SK-N-DZ (cell line): Measurements from ENCODE around the gene PROM1.

ENCODE experiments used
- DNase-seq: peaks from one replicate; pipeline ENCODE4 v3.0.0-alpha.2; 2015; ENCODE audit warnings: low spot score

Gene PROM1

DNA sequence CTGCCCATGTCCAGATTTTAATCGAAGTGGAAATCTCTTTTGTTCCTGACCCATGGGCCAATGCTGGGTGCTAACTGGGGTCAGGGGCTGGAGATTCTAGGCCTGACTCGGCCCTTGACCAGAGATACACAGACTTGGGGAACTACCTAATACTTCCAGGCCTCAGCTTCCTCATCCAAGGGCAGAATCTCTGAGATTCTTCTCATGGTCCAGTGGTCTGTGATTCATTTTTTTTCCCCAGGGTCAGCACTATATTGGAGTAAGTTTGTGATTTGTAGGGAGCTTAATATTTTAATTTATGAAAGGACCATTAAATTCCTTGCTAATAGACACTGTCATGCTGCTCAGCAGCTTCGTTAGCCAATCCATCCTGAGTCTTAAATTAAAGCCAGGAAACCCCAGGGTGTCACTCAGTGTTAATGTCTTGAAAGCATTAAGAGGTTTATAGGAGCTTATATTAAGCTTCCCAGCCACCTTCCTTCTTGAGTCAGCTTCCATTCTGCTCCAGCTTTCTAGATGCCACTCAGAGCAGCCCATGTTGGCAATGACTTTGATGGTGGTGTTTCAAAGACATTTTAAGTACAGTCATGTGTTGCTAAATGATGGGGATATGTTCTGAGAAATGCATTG is 27.0 kb upstream of the PROM1 start:
- DNase-seq = no peak

DNA sequence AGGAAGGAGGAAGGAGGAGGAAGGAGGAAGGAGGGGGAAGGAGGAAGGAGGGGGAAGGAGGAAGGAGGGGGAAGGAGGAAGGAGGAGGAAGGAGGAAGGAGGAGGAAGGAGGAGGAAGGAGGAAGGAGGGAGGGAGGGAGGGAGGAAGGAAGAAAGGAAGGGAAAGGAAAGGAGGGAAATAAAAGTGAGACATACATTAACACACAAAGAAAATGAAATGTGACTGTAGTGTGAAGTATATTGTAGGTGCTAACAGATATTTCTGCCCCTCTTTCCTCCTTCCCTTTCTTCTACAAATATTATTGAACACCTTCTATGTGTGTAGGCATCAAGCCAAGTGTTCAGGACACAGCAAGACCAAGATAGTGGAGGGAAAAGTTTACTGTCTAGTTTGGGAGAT is 26.4 kb upstream of the PROM1 start:
- DNase-seq = no peak

DNA sequence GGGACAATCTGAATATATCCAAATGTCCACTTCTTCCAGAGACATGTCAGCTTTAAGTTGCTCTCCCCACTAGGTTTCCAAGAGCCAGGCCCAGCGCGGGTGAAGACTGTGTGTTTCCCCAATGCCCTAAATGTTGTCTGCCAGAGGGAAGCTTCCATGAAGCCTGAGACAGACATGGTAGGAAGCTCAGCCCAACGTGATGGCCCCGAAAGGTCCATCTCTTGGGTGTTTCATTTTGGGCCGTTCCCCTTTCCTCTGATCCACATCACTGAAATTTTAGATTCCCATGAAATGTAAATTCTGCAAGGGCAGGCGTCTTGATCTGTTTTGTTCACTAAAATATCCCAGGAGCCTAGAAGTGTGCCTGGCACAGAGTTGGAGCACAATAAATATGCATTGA is 25.4 kb upstream of the PROM1 start:
- no peak for DNase-seq

DNA sequence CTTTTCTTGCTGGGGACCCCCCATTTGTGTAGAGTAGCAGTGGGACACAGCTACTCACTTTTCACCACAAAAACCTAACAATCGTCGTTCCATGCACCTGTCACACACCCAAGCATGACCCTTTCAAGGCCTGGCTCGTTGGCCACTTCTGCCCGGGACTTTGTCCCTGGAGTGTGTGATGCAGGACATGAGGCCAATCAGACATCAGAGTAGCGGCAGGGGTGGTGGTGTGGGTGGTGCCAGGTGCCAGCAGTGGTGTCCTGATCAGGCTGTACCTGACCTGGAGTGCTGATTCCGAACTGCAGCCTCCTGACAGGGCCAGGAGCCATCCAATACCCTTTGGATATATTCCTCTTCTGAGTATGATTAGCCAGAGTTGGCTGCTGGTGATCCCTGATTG is 23.1 kb upstream of the PROM1 start:
- no peak for DNase-seq

DNA sequence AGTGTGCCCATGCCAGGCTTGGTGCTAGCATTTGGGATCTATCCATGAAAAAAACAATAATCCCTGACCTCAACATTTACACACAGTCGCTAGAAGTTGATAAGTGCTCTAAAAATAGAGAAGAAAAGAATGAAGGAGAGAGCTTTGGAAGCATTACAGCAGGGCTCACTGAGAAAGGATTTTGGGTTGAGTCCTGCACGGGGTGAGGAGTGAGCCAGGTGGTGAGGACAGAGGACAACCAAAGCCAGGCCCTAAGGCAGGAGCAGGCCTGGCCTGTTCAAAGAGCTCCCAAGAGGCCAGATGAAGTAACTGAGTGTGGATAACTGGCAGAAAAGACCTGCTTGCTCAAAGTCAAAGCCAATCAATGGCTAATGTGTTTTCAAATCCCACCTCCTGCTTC is 20.7 kb upstream of the PROM1 start:
- no peak for DNase-seq

DNA sequence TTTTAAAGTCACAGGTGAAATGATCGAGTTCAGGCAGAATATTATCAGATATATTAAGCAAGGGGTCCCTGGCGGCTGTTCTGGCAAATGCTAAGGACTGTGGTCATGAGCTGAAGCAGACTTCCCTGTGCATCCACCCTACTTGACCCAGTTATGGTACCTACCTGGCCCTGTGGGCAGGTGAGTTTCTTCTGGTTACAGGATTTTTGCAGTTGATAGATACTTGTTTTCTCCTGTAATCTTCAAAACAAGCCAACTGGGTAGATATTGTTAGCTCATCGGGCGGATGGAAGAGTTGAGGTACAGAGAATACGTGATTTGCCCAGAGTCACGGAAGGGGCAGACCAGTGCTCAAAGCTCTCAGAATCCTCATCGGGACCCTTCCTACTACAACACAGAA is 18.5 kb upstream of the PROM1 start:
- no peak for DNase-seq

DNA sequence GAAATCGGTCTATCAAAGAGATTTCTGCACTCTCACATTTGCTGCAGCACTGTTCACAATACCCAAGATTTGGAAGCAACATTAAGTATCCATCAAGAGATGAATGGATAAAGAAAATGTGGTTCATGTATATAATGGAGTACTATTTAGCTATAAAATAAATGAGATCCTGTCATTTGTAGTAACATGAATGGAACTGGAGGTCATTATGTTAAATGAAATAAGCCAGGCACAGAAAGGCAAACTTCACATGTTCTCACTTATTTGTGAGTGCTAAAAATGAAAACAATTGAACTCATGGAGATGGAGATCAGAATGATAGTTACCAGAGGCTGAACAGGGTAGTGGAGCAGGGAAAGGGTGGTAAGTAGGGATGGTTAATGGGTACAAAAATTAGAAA is 17.0 kb upstream of the PROM1 start:
- no peak for DNase-seq

DNA sequence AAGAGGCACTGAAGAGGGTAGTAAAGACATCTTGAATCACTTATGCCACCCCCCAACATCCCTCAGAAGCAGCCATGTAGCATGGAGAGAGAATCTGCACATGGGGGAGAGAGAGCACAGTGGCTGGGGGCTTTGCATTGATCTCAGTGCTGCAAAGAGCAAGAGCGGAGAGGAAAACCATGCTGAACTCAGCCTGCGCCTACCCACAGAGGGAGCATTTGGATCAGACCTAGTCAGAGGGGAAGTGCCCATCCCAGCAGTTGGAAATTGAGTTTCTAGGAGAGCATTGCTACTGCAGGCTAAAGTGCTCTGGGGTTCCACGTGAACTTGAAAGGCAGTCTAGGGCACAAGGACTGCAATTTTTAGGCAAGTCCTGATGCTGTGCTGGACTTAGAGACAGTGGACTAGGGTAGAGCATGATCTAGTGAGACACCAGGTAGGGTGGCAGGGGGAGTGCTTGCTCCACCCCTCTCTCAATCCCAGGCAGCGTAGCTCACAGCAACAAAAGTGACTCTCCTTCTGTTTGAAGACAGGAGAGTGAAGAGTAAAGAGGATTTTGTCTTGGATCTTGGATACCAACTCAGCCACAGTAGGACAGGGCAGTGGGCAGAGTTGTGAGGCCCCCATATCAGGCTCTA is 9.0 kb upstream of the PROM1 start:
- DNase-seq = no peak

DNA sequence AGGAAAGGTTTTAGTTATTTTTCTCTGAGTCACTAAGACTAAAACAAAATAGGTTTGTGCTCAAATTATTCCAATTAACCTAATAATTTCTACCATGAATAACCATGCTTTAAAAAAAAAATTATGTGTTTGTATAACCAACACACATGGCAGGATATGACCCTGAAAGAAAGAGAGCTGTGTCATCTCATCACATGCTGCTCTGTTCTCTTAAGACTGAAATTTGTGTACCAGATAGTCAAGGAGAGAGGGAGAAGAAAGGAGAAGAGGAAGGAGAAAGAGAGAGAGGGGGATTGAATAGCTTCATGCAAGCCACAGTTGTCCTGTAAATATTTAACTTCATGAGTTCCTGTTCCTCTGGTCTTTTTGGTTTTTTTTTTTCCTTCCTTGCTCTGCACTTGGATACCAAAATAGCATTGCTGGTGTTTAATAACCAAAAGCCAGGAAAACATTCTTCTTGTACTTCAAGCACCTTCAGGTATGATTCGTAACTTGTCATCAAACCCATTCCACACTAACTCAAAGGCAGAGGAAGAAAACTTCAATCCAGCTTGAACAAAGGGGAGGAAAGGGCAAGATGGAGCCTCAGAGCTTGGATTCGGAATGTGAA is 6.4 kb upstream of the PROM1 start:
- no peak for DNase-seq

DNA sequence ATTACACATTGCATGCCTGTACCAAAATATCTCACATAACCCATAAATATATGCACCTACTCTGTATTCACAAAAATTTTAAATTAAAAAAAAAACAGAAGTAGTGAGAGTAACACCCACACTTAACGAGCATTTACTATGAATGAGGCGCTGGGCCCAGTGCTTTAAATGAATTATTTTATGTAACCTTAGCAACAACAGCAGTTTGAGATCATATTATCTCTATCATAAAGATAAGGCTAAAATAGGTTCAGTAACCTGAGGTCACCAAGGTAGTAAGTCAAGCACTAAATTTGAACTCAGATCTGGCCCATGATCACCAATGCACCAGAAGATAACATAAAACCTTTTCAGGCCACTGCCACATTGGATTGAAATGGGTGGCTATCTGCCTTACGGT is 5.3 kb upstream of the PROM1 start:
- no peak for DNase-seq

DNA sequence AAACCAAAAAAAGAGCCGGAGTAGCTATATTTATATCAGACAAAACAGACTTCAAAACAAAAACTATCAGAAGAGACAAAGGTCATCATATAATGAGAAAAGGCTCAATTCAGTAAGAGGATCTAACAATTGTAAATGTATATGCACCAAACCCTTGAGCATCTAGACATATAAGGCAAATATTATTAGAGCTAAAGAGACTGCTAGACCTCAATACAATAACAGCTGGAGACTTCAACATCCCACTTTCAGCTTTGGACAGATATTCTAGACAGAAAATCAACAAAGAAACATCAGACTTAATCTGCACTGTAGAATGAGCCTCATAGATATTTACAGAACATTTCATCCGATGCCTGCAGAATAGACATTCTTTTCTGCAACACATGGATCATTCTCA is 4.8 kb upstream of the PROM1 start:
- DNase-seq = no peak

DNA sequence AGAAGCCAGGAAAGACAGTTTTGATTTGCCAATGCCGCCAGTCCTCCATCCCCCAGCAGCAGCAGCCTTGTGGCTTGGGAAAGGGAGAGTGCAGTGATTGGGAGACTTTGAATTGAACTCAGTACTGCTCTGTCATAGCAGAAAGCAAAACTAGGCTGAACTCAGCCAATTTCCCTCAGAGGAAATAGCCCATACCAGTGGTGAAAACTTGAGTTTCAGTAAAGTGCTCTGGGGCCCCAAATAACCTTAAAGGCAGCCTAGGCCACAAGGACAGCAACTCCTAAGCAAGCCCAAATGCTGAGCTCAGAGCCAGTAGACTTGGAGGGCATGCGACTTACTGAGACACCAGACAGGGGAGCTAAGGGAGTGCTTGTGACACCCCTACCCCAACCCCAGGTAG is 2.0 kb upstream of the PROM1 start:
- no peak for DNase-seq

DNA sequence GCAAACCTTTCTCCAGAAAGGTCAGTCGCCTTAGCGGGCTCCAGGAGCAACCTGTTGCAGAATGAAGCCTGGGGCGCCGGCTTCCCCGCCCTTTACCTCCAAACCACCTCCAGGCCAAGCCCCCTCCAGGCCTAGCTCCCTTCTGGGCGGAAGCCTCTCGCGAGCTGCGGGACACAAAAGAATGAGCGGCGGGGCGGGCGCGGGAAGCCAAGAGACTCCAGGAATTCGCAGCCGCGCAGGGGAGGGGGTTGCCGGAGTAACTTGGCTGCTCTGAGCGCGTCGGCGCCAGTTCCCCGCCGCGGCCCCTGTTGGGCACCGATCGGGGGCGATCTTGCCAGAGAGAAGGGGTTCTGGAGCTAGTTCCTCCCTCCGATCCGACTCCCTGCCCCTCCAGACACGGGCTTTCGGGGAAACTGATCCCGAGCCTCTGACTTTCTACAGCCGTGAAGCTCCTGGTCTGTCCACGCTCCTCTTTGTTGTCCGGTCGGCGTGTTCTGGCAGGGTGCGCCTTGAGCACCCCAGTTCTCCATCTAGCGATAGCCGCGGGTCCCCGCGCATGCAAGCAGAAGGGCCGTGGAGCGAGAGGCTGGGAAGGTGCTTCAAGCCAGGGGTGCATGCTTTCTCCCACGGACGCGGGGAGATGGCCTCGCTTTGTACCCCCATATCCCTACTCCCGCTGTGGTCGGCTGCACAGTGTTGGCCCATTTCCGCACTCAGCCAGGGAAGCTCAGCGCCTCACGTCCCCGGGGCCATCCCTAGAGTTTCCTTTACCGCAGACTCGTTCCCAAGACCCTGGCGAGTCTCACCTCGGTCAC is 1.2 kb downstream of the PROM1 start:
- peak; percentile 36 for DNase-seq

DNA sequence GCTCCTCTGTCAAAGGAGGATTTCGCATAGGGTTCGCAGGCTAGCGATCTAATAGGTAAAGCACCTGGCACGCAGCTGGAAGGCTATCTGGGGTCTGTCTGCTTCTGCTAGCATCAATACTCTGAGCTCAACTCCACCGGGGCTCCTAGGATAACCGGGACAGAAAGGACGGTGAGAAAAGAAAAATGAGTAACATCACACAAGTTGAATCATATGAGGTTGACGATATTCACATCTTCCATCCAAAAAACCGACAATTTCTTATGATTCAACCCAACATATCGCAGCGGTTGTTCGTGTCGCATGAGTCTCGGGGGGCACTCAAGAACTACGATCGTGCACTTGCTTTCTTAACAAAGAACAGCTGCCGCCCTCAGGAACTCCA is 1.8 kb downstream of the PROM1 start:
- DNase-seq = no peak

DNA sequence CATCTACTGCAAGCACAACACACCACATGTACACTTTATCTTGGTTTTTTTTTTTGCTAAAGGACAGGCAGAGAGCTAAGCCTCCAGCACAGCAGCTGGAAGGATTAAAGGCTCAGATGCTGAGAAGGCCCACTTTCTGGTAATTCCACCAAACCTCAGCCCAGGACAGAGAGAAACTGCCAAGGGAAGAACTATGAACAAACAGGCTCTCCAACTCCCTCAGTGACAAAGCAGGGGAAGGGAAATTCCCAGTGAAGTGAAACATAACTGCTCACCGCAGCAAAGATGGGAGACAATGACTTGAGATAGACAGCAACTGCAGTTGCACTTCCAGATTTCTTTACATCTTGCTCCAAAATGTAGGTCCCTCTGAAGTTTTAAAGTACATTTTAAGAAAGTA is 4.8 kb downstream of the PROM1 start:
- DNase-seq = no peak

DNA sequence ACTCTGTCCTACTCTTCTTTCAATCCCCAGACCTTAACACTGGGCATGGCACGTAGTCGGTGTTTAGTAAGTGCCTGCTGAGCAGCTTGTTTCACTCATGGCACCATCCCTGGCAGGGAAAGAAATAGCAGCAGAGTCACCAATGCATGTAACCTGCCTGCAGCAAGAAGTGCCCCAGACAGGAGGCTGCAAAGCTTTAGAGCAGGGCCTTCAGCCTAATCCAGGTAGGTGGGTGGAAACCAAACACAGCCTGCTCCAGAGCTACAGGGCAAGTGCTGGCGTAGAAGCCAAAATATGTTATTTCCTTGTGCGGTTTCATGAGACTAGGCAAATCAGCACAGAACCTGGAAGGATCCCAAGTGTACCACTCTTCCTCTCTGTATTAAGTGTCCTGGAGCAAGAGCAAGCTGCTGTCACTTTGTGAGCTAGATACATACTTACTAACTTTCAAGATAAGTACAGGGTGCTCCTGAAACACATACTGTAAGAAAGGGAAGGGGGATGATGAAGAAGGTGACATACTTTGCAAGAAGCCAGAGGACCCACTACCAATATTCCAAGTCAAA is 5.5 kb downstream of the PROM1 start:
- DNase-seq = no peak

DNA sequence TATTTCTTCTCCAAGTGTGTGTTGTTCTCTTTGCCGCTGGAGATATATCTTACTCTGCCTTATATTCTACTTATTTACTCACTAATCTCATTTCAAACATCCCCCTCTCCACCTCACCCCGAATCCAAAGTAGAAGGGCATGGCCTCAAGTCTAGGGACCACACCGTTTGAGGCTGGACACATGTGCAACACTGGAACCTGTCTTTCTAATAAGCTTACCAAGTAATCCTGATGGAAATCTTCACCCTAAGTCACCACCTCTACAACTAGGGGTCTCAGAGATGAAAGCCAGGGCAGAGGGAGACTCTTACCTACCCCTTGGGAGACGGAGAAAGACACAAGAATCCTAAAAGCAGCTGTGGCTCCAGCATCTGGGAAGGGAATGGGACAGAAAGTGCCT is 6.0 kb downstream of the PROM1 start:
- no peak for DNase-seq

DNA sequence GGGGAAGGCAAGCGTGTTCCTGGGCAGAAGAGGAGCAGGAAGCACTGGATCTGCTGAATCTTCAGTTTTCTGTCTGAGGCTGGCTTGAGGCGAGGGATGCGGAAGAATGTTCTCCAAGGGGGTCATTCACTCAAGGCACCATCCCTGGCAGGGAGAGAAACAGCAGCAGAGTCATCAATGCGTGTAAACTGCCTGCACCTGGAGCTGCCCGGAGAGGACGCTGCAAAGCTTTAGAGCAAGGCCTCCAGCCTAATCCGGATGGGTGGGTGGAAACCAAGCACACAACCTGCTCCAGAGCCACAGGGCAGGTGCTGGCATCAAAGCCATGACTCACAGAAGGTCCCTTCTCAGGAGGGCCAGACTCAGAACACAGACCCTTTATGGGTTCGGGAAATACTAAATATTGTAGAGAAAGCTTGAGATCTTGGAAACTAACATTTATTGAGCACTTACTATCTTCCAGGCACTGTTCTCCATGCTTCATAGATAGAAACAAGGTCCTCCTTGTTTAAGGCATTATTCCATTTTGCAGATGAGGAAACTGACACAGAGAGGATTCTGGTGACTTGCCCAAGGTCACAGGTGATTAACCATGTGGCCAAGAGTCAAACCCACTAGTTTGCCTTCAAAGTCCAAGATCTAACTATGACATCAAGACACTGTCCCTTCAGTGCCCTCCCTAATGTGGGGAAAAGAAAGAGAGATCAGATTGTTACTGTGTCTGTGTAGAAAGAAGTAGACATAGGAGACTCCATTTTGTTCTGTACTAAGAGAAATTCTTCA is 7.7 kb downstream of the PROM1 start:
- no peak for DNase-seq

DNA sequence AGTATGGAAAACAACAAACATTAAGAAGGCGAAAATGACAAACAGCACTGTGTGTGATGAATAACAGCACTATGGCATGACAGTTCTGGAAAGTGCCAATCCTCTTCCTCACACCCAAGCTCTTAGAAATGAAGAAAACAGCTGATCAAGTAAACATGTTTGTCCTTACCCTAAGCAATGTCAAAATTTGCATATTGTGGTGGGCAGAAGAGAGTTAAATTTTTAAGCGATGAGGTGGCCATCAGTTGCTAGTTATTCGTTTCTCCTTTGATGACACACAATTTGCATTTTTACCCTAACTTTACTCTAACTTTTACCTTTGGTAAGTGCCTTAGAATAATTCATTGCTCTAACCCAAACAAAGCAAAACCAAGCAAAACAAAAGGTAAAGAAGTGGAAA is 8.8 kb downstream of the PROM1 start:
- DNase-seq = no peak

DNA sequence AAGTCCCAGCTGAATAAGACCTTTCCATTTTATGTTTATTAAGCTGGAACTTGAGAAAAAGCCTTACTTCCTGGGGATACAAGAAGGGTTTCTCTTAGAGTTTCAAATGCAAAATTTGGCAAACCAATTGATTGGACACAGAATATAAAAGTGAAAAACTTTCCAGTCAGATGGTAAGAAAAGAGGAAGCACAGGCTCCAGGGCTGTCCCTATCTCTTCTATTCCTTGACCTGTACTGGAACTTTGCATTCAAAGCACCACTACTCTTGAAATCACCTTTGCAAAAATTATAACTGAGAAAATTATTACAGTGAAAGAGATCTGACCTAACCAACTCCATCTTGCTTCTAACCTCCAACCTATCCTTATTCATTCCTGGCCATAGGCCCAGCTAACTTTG is 11.7 kb downstream of the PROM1 start:
- DNase-seq = no peak

DNA sequence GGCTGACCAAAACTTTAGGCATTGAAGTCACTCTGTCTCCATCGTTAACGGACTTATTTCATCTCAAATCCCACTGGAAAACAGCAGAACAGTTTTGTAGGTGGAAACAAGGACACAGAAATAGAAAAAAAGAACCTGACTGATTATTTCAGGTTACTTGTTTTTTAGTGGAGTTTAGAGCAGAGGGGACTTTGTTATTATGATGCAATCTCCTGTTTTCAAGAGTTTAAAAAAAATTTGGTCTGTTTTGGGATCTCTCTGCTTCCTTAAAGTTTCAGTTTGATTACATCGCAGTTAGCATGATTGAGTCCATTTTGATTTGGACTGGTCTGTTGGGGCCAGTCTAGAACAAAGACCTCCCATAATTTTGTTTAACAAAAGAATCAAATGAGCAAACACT is 13.6 kb downstream of the PROM1 start:
- DNase-seq = no peak

DNA sequence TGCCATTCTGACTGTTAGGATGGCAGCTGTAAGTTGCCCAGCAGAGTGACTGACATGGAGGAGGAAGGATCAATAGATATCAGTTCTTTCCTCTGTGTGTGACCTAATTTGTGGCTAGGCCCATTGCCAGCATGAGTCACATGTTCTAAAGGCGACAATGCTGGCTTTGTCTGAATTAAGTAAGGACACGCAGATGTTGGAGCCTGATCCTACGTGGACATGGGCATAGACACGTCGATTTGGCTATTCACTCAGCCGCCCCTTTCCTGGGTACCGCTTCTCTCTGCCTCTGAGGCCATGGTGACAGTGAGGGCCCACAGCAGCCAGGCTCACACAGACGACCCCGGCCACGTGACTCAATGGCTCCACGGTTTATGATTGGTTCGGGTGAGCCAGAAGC is 16.3 kb downstream of the PROM1 start:
- no peak for DNase-seq
